ENCODE measurements around the gene TM4SF20.

DNA sequence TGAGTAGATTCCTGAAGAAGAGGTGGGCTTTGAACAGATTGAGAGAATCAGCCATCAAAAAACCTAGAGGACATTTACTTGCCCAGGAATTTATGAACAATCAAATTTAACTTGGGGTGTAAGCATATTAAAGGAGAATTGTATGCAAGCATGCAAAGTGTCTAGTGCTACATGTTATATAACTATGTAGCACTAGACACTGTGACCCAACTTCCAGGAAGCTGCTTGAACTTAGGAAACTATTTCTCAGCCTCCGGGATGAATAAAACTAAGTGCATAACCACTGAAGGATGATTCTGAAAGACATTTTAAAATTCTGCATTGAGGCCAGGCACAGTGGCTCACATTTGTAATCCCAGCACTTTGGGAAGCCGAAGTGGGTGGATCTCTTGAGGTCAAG lies 41.7 kb downstream of the TM4SF20 start:
- TF ChIP-seq REST (IDR thresholded peaks at IDR 0.05; ENCODE audit: low read depth, low read length) (no peak), POLR2A (IDR thresholded peaks at IDR 0.05; ENCODE audit: low read depth, low read length) (no peak), ESRRA (IDR thresholded peaks at IDR 0.05; ENCODE audit: low read length) (no peak), BACH1 (IDR thresholded peaks at IDR 0.05; ENCODE audit: borderline replicate concordance) (no peak), MYC (IDR thresholded peaks at IDR 0.05; ENCODE audit: insufficient read depth, insufficient read length, insufficient replicate concordance, low read length, severe bottlenecking) (no peak), CTCF (IDR thresholded peaks at IDR 0.05 in 2 of 3, conservative IDR thresholded peaks at IDR 0.05 in 1 of 3; ENCODE audit: control insufficient read depth in 2 of 3, extremely low read depth in 1 of 3, insufficient read depth in 1 of 3, low read depth in 3 of 3, low read length in 3 of 3) (no peak), NFYA (IDR thresholded peaks at IDR 0.05; ENCODE audit: borderline replicate concordance, low read depth, low read length) (no peak), HDGF (IDR thresholded peaks at IDR 0.05) (no peak), PKNOX1 (IDR thresholded peaks at IDR 0.05) (no peak), RAD21 (IDR thresholded peaks at IDR 0.05; ENCODE audit: insufficient read depth, low read depth, low read length) (no peak), SP1 (IDR thresholded peaks at IDR 0.05; ENCODE audit: low read depth, low read length) (no peak)

All from GM12878 (cell line).